NB4 (cell line): ENCODE measurements around the gene FAM110D.

Experiments used
- DNase-seq: peaks from one replicate; pipeline ENCODE4 v3.0.0; 2010; ENCODE audit warnings: low read depth
- H3K4me3 ChIP-seq: one replicate; pipeline ENCODE4 v1.5.1; 2011; ENCODE audit warnings: mild to moderate bottlenecking, low read depth, low read length, moderate library complexity
- MAX ChIP-seq: IDR thresholded peaks from 2 replicates; pipeline ENCODE4 v1.6.1; 2011; ENCODE audit warnings: low read depth, low read length
- MYC ChIP-seq: IDR thresholded peaks from 2 replicates; pipeline ENCODE4 v1.6.1; 2011; ENCODE audit warnings: low read depth, low read length
- POLR2A ChIP-seq: IDR thresholded peaks from 2 replicates; pipeline ENCODE4 v1.6.1; 2011; ENCODE audit warnings: mild to moderate bottlenecking; ENCODE audit not compliant: insufficient read length; ENCODE audit errors: extremely low read depth
- TF ChIP-seq, protein P1 (sequence below): IDR thresholded peaks from one replicate; pipeline ENCODE4 v1.5.1; 2012; ENCODE audit warnings: low read depth, low read length

Gene FAM110D

GRCh38 chr1:26163684-26164035 is 4.8 kb downstream of the FAM110D start:
- TF ChIP-seq MAX (no peak), MYC (no peak), POLR2A (no peak)
- TF ChIP-seq, protein P1, sequence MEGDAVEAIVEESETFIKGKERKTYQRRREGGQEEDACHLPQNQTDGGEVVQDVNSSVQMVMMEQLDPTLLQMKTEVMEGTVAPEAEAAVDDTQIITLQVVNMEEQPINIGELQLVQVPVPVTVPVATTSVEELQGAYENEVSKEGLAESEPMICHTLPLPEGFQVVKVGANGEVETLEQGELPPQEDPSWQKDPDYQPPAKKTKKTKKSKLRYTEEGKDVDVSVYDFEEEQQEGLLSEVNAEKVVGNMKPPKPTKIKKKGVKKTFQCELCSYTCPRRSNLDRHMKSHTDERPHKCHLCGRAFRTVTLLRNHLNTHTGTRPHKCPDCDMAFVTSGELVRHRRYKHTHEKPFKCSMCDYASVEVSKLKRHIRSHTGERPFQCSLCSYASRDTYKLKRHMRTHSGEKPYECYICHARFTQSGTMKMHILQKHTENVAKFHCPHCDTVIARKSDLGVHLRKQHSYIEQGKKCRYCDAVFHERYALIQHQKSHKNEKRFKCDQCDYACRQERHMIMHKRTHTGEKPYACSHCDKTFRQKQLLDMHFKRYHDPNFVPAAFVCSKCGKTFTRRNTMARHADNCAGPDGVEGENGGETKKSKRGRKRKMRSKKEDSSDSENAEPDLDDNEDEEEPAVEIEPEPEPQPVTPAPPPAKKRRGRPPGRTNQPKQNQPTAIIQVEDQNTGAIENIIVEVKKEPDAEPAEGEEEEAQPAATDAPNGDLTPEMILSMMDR: no peak
- no peak for DNase-seq
- H3K4me3 ChIP-seq: no peak overlapping the region

DNA sequence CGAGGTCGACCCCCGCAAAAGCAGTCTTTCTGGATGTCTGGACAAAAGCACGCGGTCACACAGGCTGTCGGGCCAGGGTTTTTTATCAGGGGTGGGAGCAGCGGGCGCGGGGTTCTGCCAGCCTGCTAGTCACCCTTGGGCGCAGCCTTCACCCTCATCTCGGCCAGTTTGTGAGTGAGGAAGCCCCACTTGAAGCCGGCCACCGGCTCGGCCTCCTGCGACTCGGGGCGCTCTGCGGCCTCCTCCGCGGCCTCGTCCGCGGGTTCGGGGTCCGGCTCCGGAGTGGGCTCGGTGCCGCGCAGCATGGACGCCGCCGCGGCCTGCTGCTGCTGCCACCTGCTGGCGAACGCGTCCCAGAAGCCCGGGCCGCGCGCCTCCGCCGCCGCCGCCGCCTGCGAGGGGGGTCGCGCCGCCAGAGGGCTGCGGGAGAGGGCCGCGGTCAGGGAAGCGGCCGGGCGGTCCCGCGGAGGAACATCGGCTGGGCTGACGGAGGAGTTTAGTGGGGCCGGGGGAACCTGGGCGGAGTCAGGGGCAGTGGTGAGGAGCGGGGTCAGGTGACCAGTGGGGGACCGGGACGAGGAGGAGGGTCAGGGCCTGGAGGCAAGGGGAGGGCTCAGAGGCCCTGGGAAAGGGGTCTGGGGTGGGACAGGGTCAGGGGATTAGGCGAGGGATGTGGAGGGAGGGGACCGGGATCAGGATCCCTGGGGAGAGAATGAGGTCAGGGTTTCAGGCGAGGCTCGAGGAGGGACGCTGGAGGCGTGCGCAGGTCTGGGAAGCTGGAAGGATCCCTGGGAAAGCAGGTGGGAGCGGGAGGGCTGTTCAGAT is 5.4 kb downstream of the FAM110D start:
- TF ChIP-seq, protein P1: peak; percentile 14
- TF ChIP-seq MYC (no peak), MAX (no peak), POLR2A (no peak)
- peak; percentile 47 for DNase-seq
- H3K4me3 ChIP-seq: no peak overlapping the region

DNA sequence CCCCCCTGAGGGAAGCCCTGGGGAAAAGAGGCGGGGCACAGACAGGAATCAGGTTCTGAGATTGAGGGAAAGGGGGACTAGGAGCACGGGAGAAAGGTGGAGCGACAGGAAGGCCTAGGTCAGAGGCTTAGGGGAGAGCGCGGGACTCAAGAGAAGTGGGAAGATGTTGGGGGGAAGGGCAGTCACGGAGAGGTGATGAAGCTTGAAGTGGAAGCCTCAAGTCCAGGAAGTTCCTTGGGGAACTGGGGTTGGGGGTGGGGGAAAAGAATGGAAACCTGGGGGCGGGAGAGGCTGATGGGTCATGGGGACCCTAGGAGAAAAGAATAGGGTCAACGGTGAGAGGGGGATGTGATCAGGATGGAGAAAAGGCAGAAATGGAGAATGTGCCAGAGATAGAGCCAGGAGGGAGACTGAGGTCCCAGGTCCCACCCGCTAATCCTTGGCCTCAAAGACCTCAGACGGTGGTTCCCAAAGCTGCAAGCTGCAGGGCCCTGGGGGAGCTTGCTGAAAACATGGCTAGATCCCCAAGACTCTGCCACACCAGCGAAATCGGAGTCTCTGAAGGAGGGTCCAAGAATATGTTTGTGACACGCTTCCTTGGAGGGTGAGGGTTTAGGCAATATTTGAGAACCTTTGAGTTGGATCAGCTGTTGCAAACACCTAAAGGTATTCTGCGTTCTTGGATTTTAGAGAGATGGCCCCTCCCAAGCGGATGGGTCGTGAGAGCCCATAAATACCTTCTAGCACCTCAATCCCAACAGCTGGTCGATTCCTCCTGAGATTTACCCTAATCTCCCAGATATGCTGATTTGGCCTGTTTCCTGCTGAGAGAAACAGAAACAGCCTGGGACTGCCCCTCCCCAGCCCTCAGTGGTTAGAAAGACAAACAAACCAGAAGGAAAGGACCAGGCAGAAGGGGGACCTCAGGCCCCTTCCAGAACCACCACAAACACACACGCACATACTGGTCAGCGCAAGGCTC is 6.3 kb downstream of the FAM110D start:
- no peak for DNase-seq
- no peak overlapping the region for H3K4me3 ChIP-seq
- no peak for TF ChIP-seq POLR2A

- TF ChIP-seq, protein P1: no peak
- no peak for TF ChIP-seq MYC
- TF ChIP-seq POLR2A: no peak
- no peak for TF ChIP-seq MAX
- no peak for DNase-seq
- no peak overlapping the region for H3K4me3 ChIP-seq
Measured at GRCh38 chr1:26166719-26167281, 7.9 kb downstream of the FAM110D start.

- peak within 1 kb of the TSS; percentile 91 for H3K4me3 ChIP-seq
- DNase-seq: no peak
- TF ChIP-seq POLR2A (no peak), MAX (no peak), MYC (no peak)
- TF ChIP-seq, protein P1: no peak
Measured at GRCh38 chr1:26168410-26169197, 9.7 kb downstream of the FAM110D start, which contains the start of gene C1orf232. TSS of gene C1orf232 (minus strand) at chr1:26168963. CDS start at chr1:26168499, 464 bp downstream.
